ENCODE data around the gene HMG20A.
A peak's percentile ranks its signal among the peaks of the same experiment; 100 is the strongest.
"Not testable (repeated sequence)": the region's sequence is repeated elsewhere in the genome, so short reads cannot be mapped to it uniquely, and the experiment has no call there.

HMG20A gene

GRCh38 chr15:77409259-77410156, 11.2 kb upstream of the HMG20A start:
- DNase-seq = peak; percentile 57

GRCh38 chr15:77410157-77410500, 10.6 kb upstream of the HMG20A start:
- not testable (repeated sequence) for DNase-seq

- no peak for DNase-seq
These were observed 9.7 kb upstream of the HMG20A start for GRCh38 chr15:77410701-77411618.

- no peak for DNase-seq
These were observed 9.1 kb upstream of the HMG20A start for GRCh38 chr15:77411619-77411976.

GRCh38 chr15:77412972-77413698, 7.6 kb upstream of the HMG20A start:
- no peak for DNase-seq

- DNase-seq = no peak
These were observed 6.9 kb upstream of the HMG20A start for GRCh38 chr15:77413699-77414349.

- DNase-seq = no peak
These were observed 5.8 kb upstream of the HMG20A start for GRCh38 chr15:77414789-77415442.

- DNase-seq = no peak
These were observed 5.1 kb upstream of the HMG20A start for GRCh38 chr15:77415450-77416147.

- peak; percentile 61 for DNase-seq
These were observed 4.6 kb upstream of the HMG20A start for GRCh38 chr15:77416148-77416455.

GRCh38 chr15:77416954-77417353, 3.7 kb upstream of the HMG20A start:
- DNase-seq = no peak

GRCh38 chr15:77417602-77418001, 3.1 kb upstream of the HMG20A start:
- no peak for DNase-seq

GRCh38 chr15:77418391-77418965, 2.2 kb upstream of the HMG20A start:
- DNase-seq = peak; percentile 8

GRCh38 chr15:77418966-77419835, 1.5 kb upstream of the HMG20A start:
- DNase-seq = peak; percentile 42

- DNase-seq = peak; percentile 99
These were observed 665 bp upstream of the HMG20A start, which contains the start of gene PEAK1 for GRCh38 chr15:77419836-77420609. Gene PEAK1, minus strand, starts transcription at chr15:77420104. Its CDS starts 238,178 bp downstream, at chr15:77181926.

GRCh38 chr15:77421370-77421700, 647 bp downstream of the HMG20A start:
- DNase-seq = no peak

- DNase-seq = no peak
These were observed 4.4 kb downstream of the HMG20A start for GRCh38 chr15:77425104-77425503.

GRCh38 chr15:77426377-77426776, 5.7 kb downstream of the HMG20A start:
- no peak for DNase-seq

GRCh38 chr15:77426871-77427270, 6.2 kb downstream of the HMG20A start:
- no peak for DNase-seq

- peak; percentile 45 for DNase-seq
These were observed 9.5 kb downstream of the HMG20A start for GRCh38 chr15:77430213-77430612.

All from suppressor macrophage treated with lipopolysaccharide for 4 hours (primary cell).